Ascending aorta (tissue), 2 donors: ENCODE results near the gene MED4. TPM values are rescaled to one million over a fixed set of nuclear protein-coding genes. Genes with fewer than 3 reads are reported as not detected.

Experiments used
- DNase-seq, 2 donors: peaks; one replicate each; pipeline ENCODE4 v3.0.0-alpha.2; 2019; ENCODE audit warnings: low spot score in 2 of 2
- H3K27ac ChIP-seq, 2 donors: fragments of 200-600 bp; sonication (generic); one replicate each; pipeline ENCODE4 v1.5.1; 2016 to 2017; ENCODE audit warnings: mild to moderate bottlenecking in 1 of 2
- H3K27me3 ChIP-seq: fragments of 200-600 bp; sonication (generic); one replicate; pipeline ENCODE4 v1.5.1; 2017
- H3K36me3 ChIP-seq, 2 donors: fragments of 200-600 bp; sonication (generic); one replicate each; pipeline ENCODE4 v1.5.1; 2016
- H3K4me1 ChIP-seq, 2 donors: fragments of 200-600 bp; sonication (generic); one replicate each; pipeline ENCODE4 v1.5.1; 2016 to 2017; ENCODE audit warnings: mild to moderate bottlenecking in 1 of 2
- H3K4me3 ChIP-seq, 2 donors: fragments of 200-600 bp; sonication (generic); one replicate each; pipeline ENCODE4 v1.5.1; 2016 to 2017; ENCODE audit warnings: mild to moderate bottlenecking in 1 of 2
- H3K9me3 ChIP-seq, 2 donors: fragments of 200-600 bp; sonication (generic); one replicate each; pipeline ENCODE4 v1.5.1; 2016
- CTCF ChIP-seq, 3 experiments: fragments of 200-600 bp in 2 of 3; fragments of 450-650 bp in 1 of 3; sonication (generic) in 2 of 3; IDR thresholded peaks; one replicate each; pipeline ENCODE4 v1.5.1; 2016 to 2019; ENCODE audit warnings: antibody characterized with exemption in 3 of 3, mild to moderate bottlenecking in 1 of 3, moderate library complexity in 1 of 3
- intact Hi-C: fragments of 100-400 bp; cut with DNase I; formaldehyde crosslinking; loops from one replicate; pipeline ENCODE4 v1.15.1; 2023
- total RNA-seq: library from RNA; depleted of rRNA; stranded (reverse); fragments of >200 nt; gene quantifications from one replicate; pipeline ENCODE4 v1.1.0, GENCODE V29; 2016

Gene MED4
- total RNA-seq, 1 donor from 2014 or later, result 8.6 TPM

DNA sequence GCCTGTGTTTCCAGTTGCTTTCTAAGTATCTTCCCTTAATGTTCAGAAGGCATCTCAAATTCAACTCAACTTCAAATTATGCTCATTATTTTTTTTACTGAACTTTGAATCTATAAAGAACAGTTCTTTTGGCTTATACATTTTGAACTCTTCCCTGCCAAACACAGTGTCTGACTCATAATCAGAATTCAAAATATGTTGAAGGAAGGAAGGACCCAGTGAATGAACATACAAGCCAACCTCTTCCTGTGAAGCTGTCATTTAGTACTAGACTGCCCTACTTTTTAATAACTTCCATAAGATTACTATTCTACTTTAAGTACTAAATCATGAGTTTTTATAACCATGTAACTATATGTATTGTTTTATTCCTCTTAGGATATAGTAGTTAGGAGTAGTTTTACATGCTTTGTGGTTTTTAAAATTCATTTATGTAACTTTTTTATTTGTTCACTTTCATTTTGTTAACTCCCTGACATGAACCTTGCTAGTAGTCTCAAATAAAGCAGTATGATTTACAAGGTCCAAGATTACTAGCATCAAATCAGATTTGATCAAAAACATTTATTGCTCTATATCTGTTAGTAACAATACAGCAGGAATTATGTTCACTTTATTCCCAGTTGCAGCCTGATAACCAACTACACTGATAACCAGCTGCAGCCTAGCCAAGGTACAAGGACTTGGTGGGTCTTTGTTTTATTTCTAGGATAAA, 51.0 kb downstream of the MED4 start:
- Histone ChIP-seq H3K4me1 (no peaks in the 10 kb centered on the region), H3K9me3 (no peaks in the 10 kb centered on the region), H3K27me3 (no peaks in the 10 kb centered on the region), H3K4me3 (no peak overlapping the region), H3K27ac (peak overlapping the region in 1 of 2 donors; percentile 42), H3K36me3 (peaks cover 8 to 16% of the 10 kb centered on the region in 2 donors)
- no peak for DNase-seq
- intact Hi-C loops, result no loop called here
- no peak for TF ChIP-seq CTCF (IDR thresholded peaks at IDR 0.05)

DNA sequence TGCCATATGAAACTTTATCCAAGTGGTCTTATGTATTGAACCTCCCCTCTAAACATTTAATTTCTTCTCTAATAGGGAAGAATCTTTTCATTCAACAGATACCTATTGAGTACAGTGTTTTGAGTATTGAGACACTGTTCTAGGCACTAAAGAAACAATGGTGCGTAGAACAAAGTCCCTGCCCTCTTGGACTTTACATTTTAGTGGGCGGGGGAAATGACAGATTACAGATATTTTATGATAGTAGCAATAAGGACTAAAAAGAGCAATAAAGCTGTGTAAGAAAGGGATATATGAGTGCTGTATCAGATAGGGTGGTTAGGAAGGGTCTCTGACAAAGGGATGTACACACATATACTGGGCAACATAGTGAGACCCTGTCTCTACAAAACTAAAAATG, 52.0 kb downstream of the MED4 start:
- peaks cover 0 to 4% of the 10 kb centered on the region in 2 donors for H3K4me1 ChIP-seq
- no peaks in the 10 kb centered on the region for H3K9me3 ChIP-seq
- intact Hi-C loops, result no loop called here
- no peak overlapping the region for H3K27ac ChIP-seq
- peaks cover 4 to 7% of the 10 kb centered on the region in 2 donors for H3K36me3 ChIP-seq
- DNase-seq, result no peak
- H3K4me3 ChIP-seq, result no peak overlapping the region
- no peaks in the 10 kb centered on the region for H3K27me3 ChIP-seq
- TF ChIP-seq CTCF (IDR thresholded peaks at IDR 0.05), result no peak

DNA sequence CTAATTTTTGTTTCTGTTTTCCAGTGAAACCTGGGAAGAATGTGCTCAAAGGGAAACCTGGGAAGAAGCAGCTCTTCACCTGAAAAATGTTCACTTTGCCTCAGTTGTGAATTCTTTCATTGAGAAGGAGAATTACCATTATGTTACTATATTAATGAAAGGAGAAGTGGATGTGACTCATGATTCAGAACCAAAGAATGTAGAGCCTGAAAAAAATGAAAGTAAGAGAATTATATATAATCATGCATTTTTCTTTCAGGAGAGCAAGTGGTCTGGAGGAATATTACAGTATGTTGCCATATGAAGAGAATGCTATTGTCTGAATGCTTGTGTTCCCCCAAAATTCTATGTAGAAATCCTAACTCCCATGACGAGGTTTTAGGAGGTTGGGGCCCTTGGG, 54.0 kb downstream of the MED4 start:
- peaks cover 2 to 7% of the 10 kb centered on the region in 2 donors for H3K36me3 ChIP-seq
- no peak for DNase-seq
- H3K9me3 ChIP-seq, result no peaks in the 10 kb centered on the region
- intact Hi-C loops, result no loop called here
- H3K4me3 ChIP-seq, result no peak overlapping the region
- H3K4me1 ChIP-seq, result peaks cover 0 to 11% of the 10 kb centered on the region in 2 donors
- H3K27ac ChIP-seq, result no peak overlapping the region
- no peaks in the 10 kb centered on the region for H3K27me3 ChIP-seq
- no peak for TF ChIP-seq CTCF (IDR thresholded peaks at IDR 0.05)

DNA sequence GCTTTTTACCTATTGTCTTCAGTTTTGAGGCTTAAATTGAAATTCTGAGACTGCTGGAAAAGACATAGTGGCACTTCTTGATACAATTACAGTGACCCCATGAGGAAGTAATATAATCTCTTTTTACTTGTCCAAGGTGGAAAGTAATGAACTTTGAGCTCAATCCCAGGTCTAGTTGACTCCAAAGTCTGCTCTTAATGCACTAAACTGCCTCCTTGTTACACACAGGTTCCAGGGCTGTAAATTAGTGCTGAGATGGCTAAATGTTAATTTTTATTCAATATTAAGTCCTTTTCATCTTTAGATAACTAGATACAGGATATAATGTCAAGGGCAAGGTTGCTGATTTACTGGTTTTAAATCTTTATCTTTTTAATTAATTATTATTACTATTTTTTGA, 54.9 kb downstream of the MED4 start:
- DNase-seq, result no peak
- intact Hi-C loops, result no loop called here
- no peak for TF ChIP-seq CTCF (IDR thresholded peaks at IDR 0.05)

GRCh38 chr13:48038761-48039160, 56.1 kb downstream of the MED4 start:
- intact Hi-C loops, result loop anchor here (2.0 to 5.0 kb wide), 2 partner anchors 56 to 194 kb away; partner anchors contain the start of genes ITM2B and MED4
- H3K36me3 ChIP-seq, result peaks cover 0 to 7% of the 10 kb centered on the region in 2 donors
- peak overlapping the region; percentile 94 to 96 for H3K27ac ChIP-seq
- H3K4me3 ChIP-seq, result peak overlapping the region; percentile 78 to 91
- DNase-seq, result no peak
- peaks cover 0 to 11% of the 10 kb centered on the region in 2 donors for H3K4me1 ChIP-seq
- no peaks in the 10 kb centered on the region for H3K27me3 ChIP-seq
- TF ChIP-seq CTCF (IDR thresholded peaks at IDR 0.05), result no peak
- H3K9me3 ChIP-seq, result no peaks in the 10 kb centered on the region

More for the DNA sequence above, 54.9 kb downstream of the MED4 start:
- H3K4me3 ChIP-seq, result no peak overlapping the region
- H3K27ac ChIP-seq, result no peak overlapping the region
- H3K36me3 ChIP-seq, result peaks cover 0 to 7% of the 10 kb centered on the region in 2 donors
- H3K4me1 ChIP-seq, result peaks cover 0 to 11% of the 10 kb centered on the region in 2 donors
- no peaks in the 10 kb centered on the region for H3K9me3 ChIP-seq
- no peaks in the 10 kb centered on the region for H3K27me3 ChIP-seq
